Mucosa of descending colon (tissue), 3 donors: ENCODE measurements around the gene NSUN7. TPM values are rescaled to one million over a fixed set of nuclear protein-coding genes. Genes with fewer than 3 reads are reported as not detected.

Experiments
- ATAC-seq: fragments of 200-7000 bp; cut with Tn5 transposase; one replicate; pipeline ENCODE4 v1.9.1; 2020; ENCODE audit warnings: mild to moderate bottlenecking, moderate library complexity
- DNase-seq, 3 donors: peaks; one replicate each; pipeline ENCODE4 v3.0.0-alpha.2; 2020
- H3K36me3 ChIP-seq: fragments of 200-600 bp; one replicate; pipeline ENCODE4 v1.8.0; 2021; ENCODE audit warnings: low read depth, mild to moderate bottlenecking
- H3K4me1 ChIP-seq: fragments of 200-600 bp; one replicate; pipeline ENCODE4 v1.8.0; 2021; ENCODE audit warnings: low read depth, mild to moderate bottlenecking
- H3K4me3 ChIP-seq: fragments of 200-600 bp; one replicate; pipeline ENCODE4 v1.8.0; 2021; ENCODE audit warnings: mild to moderate bottlenecking
- H3K9me3 ChIP-seq: fragments of 200-600 bp; one replicate; pipeline ENCODE4 v1.8.0; 2021; ENCODE audit warnings: mild to moderate bottlenecking
- CTCF ChIP-seq: fragments of 200-600 bp; IDR thresholded peaks from one replicate; pipeline ENCODE4 v1.8.0; 2022; ENCODE audit warnings: antibody characterized with exemption, mild to moderate bottlenecking
- intact Hi-C, 2 donors: fragments of 100-400 bp; cut with DNase I in 1 of 2; cut with micrococcal nuclease in 1 of 2; formaldehyde crosslinking; loops; one replicate each; pipeline versions ENCODE4 v1.11.0 to v1.11.1; 2022; cut with DNase I, micrococcal nuclease
- total RNA-seq, 3 donors: library from RNA; stranded (reverse); fragmentation: NEBNext Ultra II Directional in 2 of 3; extraction: Animal tissue kit (Norgen Biotek cat#: 25700) in 2 of 3; gene quantifications; one replicate each; pipeline versions ENCODE4 v1.2.1 to v1.2.4, GENCODE V29; 2021 to 2023
- donor health status: DM: no; HTN: no; CAD: no; lungs with moderate emphysema.
- donor health status: DM: no; HTN: no; CAD: no.
- donor health status: DM: no; HTN: yes; CAD: no.

Gene NSUN7
- total RNA-seq, 3 donors from 2014 or later = 5.6 to 18.1 (median 11.7) TPM

GRCh38 chr4:40820101-40820500 lies 70.3 kb downstream of the NSUN7 start:
- TF ChIP-seq CTCF = no peak
- Histone ChIP-seq H3K9me3 (no peaks in the 10 kb centered on the region), H3K36me3 (no peaks in the 10 kb centered on the region), H3K4me3 (no peak overlapping the region), H3K4me1 (no peaks in the 10 kb centered on the region)
- ATAC-seq (no peak), DNase-seq (no peak)
- intact Hi-C loops = no loop called here

- intact Hi-C loops = no loop called here
- ATAC-seq = no peak
- Histone ChIP-seq H3K9me3 (no peaks in the 10 kb centered on the region), H3K4me1 (no peaks in the 10 kb centered on the region), H3K36me3 (no peaks in the 10 kb centered on the region), H3K4me3 (no peak overlapping the region)
- DNase-seq = no peak
- no peak for TF ChIP-seq CTCF
These were observed 72.8 kb downstream of the NSUN7 start for GRCh38 chr4:40822420-40823166.

GRCh38 chr4:40825014-40825838 lies 75.5 kb downstream of the NSUN7 start:
- TF ChIP-seq CTCF = no peak
- ATAC-seq (no peak), DNase-seq (no peak)
- no peaks in the 10 kb centered on the region for H3K9me3 ChIP-seq
- no peaks in the 10 kb centered on the region for H3K4me1 ChIP-seq
- intact Hi-C loops = no loop called here
- no peak overlapping the region for H3K4me3 ChIP-seq
- no peaks in the 10 kb centered on the region for H3K36me3 ChIP-seq

GRCh38 chr4:40826821-40827220 lies 77.1 kb downstream of the NSUN7 start:
- Histone ChIP-seq H3K4me3 (no peak overlapping the region), H3K4me1 (no peaks in the 10 kb centered on the region), H3K9me3 (no peaks in the 10 kb centered on the region), H3K36me3 (no peaks in the 10 kb centered on the region)
- DNase-seq (no peak), ATAC-seq (no peak)
- intact Hi-C loops = no loop called here
- no peak for TF ChIP-seq CTCF

- Histone ChIP-seq H3K36me3 (no peaks in the 10 kb centered on the region), H3K9me3 (no peaks in the 10 kb centered on the region), H3K4me1 (no peaks in the 10 kb centered on the region), H3K4me3 (no peak overlapping the region)
- no peak for TF ChIP-seq CTCF
- no peak for ATAC-seq
- intact Hi-C loops = no loop called here
- no peak for DNase-seq
These were observed 78.0 kb downstream of the NSUN7 start for GRCh38 chr4:40827758-40828157.
